Amniotic stem cell (primary cell): ENCODE measurements around the gene SLC41A3.
"Not testable (repeated sequence)": the region's sequence is repeated elsewhere in the genome, so short reads cannot be mapped to it uniquely, and the experiment has no call there.

Experiments
- DNase-seq: peaks from one replicate; lab custom pipeline; 2025; lab: John Stamatoyannopoulos, UW

Gene SLC41A3

DNA sequence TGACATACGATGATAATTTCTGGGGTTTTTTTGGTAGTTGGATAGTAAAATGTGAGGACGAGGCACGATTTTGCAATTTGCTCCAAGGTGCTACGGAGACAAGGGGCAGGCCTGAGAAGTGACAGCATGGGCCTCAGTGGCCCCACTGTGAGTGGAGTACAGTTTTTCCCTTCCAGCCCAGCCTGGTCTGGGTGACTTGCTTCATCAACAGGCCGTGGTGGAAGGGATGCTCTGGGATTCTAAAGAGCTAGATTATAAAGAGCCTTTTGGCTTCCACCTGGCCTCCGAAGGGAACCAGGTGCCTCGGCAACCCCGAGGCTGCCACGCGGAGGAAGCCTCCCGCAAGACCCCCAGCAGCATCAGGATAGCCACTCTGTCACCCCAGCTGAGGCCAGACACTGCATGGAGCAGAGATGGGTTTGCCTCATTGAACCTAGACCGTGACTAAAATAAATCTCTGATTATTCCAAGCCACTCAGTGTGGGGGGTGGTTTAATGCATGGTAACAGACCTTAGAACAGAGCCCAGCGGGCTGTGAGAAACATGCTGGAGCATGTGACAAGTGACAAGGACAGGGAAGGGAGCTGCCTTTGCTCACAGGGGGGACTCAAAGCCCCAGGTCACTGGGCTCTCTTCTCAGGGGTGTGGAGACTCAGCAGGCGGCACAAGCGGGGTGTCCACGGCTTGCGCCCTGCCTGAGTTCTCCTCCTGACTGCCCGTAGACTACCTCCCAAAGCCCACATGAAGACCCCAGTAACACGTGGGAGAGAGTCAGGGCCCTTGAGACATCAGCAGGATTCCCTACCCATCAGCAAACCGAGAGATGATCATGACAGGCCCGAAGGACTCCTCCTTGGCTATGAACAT lies 22.6 kb upstream of the SLC41A3 start:
- no peak for DNase-seq

DNA sequence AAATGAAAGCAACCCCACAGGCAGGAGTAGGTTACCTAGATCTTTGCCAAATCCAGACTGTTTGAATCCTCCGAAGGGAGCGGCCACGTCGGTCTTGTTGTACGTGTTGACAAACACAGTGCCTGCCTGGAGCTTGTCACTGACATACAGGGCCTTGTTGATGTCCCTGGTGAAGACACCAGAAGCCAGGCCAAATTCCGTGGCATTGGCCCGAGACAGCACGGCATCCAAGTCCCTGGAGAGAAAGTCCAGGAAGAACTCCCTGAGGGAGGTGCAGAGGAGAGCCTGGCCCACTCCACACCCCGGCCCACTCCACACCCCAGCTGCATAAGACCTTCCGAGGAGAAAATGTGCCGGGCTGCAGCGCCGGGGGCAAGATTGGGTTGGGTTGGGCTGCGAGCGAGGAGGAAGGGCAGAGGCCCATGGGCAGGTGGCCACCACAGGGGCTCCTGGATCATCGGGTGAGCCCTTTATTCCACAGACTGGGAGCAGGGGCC lies 21.8 kb upstream of the SLC41A3 start:
- DNase-seq, result no peak

DNA sequence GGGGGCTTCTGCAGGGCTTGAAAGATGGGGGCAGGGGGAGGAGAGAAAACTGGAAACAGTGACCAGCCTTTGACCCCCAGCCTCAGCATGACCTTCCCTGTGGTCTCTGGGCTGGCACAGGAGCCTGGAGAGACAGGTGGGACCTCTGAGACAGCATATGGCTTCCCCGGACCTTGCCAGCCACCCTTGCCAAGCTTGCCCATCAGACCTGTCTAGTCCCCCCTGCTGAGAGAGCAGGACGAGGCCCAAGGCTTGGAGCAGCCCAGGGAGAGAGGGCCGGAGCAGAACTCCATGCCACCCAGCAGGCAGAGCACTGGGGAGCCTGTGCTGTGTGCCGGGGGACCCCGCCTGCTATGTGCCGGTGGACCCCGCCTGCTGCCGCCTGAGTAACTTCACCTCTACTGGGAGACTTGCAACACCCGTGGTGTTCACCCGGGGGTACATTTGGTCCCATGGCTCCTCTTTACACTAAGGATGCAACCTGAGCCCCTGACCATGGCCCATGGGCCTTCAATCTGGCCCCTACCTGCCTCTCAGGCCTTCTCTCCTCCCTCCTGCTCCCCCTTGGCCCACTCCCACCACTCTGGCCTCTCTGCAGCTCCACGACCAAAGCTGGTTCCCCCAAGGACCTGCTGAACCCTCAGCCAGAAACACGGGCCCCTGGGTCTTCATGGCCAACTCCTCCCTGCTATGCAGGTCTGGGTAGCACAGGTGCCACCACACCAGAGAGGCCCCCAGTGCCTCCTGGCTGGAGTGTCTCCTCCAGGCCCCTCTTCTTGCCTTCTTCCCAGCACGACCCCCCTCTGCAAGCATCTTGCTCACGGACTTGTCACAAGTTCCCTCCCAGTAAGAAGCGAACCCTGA lies 21.1 kb upstream of the SLC41A3 start:
- DNase-seq, result no peak

DNA sequence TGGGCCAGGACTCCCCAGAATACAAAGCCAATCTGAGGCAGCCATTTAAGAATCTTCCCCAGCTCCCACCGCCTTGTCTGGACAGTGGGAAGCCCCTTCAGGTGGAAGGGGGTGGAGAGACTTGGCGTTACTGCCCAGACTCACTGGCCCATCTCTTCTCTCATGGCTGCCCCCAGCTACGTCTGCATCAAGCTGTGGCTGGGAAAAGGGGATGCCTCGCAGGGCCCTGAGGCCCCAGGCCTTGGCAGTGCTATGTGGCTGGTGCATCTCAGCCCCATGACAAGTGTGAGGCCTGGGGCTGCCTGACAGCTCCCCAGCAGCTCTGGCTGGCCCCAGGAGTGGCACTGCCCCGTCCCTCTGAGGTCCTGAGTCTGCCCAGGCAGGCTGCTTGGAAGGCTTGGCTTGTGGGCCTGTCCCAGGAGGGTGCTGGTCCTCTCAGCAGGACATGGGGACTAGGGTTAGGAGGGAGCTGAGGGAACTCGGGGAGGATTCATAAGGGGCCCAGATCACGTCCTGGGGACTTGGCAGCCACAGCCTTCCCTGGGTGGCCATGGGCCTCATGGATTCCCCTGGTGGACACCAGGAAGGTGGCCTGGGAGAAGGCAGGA lies 20.2 kb upstream of the SLC41A3 start:
- DNase-seq, result no peak

DNA sequence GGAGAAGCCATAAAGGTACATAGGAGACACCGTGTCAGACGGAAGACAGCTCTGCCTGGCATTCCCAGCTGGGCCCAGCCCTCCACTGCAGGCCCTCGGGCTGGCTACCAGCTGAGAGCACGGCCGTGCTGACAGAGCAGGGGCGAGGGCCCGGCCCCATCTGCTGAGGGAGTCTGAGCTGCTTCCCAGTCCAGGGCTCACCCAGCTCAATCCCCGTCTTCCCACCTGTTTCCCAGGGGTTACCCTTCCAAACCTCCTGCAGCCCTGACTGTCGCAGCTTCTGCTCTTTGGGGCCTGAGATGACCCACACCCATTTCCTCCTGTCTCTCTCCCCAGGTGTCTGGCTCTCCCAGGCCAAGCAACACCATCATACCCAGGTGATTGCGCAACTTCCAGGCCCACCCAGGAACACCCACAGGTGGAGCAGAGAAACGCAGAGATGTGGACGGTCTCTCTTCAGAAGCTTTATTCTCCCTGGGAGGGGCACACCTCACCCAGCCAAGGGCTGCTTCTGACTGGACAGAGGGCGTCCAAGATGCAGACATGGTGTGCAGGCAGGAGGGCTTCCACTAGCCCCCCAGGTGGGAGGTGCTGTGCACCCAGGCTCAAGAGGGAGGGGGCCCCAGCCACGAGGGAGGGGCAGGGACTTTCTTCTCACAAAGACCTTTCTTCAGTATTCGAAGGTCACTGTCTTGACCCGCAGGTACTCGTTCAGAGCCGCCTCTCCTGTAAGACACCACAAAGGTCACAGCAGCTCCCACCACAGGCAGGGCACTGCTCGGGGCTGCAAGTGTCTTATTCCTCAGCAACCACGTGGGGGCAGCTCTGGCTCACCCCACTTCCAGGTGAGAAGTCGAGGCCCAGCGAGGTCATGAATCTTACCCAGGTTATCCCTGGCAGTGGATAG lies 19.4 kb upstream of the SLC41A3 start:
- DNase-seq, result no peak

DNA sequence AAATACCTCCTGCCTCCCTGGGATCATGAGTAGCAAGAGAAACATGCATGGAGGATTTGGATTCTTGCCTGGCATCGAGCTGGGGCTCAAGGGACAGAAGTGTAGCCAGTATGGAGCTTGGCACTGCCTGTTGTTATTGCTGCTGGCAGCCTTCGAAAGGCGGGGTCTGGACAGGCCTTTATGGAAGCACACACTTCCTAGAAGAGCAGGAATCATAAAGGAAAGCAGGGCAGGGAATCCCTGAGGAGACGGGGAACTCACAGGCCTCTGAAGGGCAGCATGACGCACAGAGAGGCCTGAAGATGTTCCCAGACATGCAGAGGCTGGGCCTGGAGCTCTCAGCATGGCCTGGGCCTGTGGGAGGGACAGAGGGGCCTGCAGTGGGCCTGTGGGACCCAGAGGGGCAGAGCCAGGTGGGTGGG lies 18.6 kb upstream of the SLC41A3 start:
- no peak for DNase-seq

DNA sequence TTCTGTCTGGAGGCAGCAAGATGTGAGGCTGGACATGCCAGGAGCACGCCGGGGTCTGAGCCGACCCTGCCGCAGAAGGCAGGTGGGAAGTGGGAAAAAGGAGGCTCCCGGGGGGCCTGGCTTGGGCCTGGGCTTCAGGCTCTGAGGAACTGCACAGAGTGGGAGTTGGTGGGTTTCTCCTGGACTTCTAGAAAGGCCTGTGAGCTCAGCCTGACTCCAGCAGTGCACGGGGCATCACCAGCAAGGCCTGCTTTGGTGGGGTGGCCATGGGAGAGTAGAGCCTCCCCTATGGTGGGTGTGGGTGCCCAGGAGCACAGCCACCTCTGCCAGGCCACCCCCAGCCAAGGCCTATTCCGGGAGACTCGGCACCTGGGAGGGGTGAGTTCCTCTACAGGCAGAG lies 18.1 kb upstream of the SLC41A3 start:
- DNase-seq, result no peak

DNA sequence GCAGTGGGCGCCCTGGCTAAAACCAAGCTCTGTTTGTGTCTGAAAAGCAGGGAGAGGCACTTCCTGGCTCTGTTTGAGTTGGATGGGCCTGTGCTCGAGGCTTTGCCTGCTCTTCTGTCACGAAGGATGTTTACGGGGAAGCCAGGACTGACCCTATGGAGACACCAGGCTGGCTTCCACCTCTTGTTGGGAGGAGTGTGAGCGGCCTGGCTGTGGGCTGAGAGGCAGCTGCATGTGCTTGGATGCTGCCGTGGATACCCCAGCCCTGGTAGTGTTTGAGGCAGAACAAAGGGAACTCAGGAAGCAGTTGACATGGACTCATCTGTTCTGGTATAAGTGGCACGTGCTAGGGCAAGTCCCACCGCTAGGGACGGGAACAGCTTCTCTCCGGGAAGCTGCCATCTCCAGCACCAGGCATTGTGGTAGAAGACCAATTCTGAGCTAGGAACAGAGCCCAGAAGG lies 17.6 kb upstream of the SLC41A3 start:
- DNase-seq, result no peak

DNA sequence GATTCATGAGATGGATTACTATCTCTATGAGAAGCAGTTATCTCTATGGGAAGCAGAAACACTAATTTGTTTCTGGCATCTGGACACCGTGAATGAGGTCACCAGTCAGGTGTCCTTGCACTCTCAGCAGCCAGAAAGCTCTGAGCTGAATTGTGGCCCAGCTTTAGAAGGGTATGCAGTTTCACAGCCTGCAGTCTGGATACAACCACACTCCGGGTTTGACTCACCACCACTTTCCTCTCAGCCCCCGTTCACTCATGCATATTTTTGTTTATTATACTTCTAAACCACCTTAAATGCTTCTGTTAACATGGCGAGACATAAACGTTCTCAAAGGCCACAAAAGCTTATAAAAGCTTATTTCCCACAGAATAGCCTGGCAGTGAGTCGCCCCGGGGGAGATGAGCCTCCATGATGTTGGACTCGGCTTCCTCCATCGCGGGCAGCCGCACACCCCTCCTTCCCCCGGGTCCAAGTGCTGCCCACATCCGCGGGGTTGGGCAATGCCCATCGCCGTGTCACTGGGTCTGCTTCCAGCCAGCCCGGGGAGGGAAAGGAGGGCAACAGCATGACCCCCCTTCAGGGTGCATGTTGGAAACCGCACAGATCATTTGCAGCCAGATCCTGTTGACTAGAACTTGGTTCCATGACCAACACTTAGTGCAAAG lies 16.8 kb upstream of the SLC41A3 start:
- no peak for DNase-seq

DNA sequence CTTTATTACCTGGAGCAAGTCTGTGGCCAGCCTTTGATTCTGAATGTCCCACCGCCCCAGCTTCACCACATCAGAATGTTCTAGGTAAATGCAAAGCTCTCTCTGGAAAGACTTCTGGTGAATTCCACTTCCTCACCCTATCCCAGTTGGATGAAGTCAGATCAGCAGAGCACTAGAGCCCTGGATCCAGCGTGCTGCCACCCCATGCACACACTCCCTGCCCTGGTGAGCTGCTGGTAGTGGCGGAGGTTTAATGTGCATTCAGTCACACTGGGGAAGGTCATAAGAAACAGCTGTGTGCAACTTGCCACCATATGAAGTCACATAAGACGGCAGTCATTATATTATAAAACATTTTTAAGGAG lies 16.3 kb upstream of the SLC41A3 start:
- DNase-seq, result no peak

DNA sequence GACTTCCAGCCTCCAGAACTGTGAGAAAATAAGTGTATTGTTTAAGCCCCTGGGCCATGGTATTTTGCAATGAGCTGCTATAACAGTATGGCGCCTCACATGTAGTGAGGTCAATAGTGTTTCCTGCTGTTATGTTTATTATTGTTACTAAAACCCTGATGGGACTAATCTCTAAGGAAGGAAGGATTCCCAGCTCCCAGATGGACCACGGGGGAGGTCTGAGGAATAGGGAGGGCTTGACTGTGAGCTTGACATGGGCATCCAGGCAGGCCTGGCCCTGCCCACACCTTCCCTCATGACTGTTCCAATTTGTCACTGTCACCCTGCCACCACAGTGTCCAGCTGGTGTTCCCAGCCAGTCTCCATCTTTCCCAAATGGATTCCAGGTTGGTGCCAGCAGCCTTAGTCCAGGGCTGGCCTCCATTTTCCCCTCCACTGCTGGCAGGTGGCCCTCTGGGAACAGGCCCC lies 14.5 kb upstream of the SLC41A3 start:
- DNase-seq, result no peak

DNA sequence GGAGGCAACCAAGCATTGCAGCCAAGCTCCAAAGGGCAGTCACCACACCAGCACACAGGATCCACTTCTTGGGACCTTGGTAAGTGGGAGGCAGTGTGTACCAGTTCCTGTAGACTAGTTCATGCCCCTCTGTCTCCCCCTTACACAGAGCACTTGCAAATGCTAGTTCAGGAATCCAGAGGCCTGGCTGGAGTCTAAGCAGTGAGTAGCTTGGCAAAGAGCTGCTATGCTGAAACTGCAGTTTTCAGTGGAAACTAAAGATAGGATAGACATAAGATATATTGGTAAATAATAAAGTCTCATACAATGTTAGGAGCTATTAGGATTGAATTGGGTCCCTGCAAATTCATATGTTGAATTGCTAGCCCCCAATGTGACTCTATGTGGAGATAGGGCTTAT lies 13.9 kb upstream of the SLC41A3 start:
- DNase-seq, result no peak

DNA sequence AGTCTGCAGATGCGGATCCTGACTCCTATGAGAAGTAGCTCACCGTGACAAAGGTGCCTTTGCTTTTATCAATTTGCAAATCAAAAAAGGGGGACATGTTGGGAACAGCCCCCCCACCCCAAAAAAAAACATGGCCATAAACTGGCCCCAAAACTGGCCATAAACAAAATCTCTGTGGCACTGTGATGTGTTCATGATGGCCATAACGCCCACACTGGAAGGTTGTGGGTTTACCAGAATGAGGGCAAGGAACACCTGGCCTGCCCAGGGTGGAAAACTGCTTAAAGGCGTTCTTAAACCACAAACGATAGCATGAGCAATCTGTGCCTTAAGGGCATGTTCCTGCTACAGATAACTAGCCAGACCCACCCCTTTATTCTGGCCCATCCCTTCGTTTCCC lies 12.3 kb upstream of the SLC41A3 start:
- not testable (repeated sequence) for DNase-seq

DNA sequence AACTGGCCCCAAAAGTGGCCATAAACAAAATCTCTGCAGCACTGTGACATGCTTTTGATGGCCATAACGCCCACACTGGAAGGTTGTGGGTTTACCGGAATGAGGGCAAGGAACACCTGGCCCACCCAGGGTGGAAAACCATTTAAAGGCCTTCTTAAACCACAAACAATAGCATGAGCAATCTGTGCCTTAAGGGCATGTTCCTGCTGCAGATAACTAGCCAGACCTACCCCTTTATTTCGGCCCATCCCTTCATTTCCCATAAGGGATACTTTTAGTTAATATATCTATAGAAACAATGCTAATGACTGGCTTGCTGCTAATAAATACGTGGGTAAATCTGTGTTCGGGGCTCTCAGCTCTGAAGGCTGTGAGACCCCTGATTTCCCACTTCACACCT lies 8.2 kb upstream of the SLC41A3 start:
- not testable (repeated sequence) for DNase-seq

DNA sequence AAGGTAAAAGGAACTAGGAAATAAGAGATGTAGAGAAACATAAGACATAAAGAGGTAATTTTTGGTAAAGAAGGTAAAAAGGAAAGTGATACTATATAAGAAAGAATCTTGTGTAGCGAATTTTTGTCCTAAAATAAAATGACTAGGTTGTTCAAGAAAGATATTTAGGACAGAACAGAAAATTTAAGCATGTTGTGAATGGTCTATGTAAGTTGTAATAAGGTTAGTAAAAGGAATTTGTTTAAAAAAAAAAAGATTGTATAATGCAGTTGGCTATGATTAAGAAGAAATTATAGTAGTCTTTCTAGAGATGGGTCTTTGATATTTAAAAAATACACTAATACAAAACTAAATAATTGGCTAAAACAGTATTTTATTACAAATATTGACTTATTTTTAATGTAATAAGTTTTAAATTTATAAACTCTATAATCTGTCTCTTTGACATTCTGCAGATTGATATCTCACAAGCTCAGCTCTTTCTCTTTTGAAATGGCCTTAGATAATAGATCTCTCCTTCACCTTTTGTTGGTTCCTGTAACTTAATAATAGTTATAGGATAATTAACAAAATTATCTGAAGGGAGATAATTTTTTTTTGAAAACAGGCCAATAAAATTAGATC lies 3.7 kb upstream of the SLC41A3 start:
- no peak for DNase-seq

DNA sequence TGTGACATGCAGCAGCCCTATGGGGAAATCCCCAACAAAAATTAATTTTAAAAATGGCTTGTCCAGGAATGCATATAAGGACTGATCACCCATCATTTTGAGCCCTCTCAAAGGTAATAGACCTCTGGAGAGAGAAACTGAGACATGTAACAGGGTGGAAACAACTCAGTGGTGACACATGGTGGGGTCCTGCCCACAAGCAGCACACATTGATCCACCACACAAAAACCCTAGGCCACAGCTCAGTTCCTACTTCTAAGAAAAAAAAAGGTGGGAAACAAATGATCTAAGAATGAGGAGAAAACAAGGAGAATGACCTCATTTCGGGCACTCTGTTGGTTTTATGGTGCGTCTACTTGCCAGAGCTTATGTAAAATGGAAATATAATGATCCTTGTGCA lies 1.9 kb upstream of the SLC41A3 start:
- no peak for DNase-seq

DNA sequence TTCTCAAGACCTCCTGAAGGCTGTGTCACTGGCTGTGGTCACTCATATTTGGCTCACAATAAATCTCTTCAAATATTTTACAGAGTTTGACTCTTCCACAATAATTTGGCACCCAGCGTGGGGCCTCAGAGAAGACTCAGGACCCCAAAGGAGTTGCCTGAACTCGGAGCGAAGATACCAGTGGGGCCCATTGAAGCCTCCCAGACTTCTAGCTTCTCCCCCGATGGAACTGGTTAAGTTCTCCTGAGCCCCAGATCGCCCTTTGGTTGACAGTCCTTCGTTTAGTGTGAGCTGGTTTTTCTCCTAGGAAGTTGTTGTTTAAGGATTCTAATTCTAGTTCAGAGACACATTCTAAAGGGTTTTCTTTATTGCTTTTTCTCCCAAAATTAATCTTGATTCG lies 1.4 kb upstream of the SLC41A3 start:
- no peak for DNase-seq

DNA sequence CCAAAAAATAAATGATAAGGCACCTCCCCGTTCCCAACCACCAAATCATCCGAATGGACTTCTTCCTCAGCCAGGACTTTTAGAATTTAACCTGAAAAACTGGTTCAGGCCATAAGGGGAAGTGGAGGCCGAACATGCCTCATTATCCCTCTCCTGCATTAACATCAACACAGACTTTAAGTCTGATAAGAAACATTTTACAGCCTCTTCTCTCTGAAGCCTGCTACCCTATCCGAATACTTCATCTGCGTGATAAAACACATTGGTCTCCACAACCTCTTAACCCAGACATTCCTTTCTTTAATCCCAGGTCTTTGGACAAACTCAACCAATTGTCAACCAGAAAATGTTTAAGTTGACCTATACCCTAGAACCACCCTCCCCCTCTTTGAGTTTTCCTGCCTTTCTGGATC lies 850 bp upstream of the SLC41A3 start:
- DNase-seq, result no peak

DNA sequence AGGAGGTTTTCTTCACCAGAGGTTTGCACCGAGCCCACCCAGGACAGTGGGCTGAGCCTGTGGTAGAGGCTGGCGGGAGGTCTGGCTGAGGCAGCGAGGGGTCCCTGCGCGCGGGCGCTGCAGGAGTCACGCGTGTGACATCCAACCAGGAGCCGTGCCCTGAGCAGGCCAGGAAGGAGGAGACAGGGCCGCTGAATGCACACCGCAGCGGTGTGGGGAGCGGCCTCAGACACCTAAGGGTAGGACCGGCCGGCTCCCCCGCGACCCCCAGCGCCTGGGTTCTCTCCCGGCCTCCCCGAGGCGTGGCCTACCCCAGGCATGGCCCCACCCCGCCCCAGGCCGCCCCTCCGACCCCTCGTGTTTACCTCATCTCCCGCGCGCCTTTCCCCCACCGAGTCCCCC lies 412 bp downstream of the SLC41A3 start:
- DNase-seq, result no peak

DNA sequence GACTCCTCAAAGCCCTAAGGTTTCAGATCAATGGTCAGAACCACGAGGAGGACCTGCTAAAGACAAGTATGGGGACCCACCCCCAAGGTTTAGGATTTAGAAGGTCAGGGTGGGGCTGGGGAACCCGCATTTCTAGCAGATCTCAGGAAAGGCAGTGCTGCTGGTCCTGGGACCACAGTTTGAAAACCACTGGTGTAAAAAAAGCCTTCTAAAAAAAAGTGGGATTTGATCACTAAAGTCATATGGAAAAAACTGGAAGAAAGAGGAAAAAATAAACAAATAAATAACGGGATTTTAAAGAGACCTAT lies 832 bp downstream of the SLC41A3 start:
- DNase-seq, result no peak
